HUDEP-2 (cell line): Measurements from ENCODE around the gene ERICH6B.
A peak's percentile ranks its signal among the peaks of the same experiment; 100 is the strongest.
"Not testable (repeated sequence)": the region's sequence is repeated elsewhere in the genome, so short reads cannot be mapped to it uniquely, and the experiment has no call there.

ENCODE experiments used
- DNase-seq, 76 experiments: peaks; one replicate each; lab custom pipeline; 2025; ENCODE audit not compliant: unreplicated experiment in 76 of 76; lab: John Stamatoyannopoulos, UW

The ERICH6B gene

GRCh38 chr13:45615501-45616101 is at the start of gene ERICH6B:
Gene ERICH6B (minus strand): TSS chr13:45615739. CDS start chr13:45597005, 18,734 bp downstream.
- DNase-seq: no peak

DNA sequence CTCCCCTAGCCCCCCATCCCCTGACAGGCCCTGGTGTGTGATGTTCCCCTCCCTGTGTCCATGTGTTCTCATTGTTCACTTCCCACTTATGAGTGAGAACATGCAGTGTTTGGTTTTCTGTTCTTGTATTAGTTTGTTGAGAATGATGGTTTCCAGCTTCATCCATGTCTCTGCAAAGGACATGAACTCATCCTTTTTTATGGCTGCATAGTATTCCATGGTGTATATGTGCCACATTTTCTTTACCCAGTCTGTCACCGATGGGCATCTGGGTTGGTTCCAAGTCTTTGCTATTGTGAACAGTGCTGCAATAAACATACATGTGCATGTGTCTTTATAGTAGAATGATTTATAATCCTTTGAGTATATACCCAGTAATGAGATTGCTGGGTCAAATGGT is 47.4 kb upstream of the ERICH6B start:
- DNase-seq: not testable (repeated sequence)

- DNase-seq: no peak
Measured at GRCh38 chr13:45662162-45662561, 46.6 kb upstream of the ERICH6B start.

DNA sequence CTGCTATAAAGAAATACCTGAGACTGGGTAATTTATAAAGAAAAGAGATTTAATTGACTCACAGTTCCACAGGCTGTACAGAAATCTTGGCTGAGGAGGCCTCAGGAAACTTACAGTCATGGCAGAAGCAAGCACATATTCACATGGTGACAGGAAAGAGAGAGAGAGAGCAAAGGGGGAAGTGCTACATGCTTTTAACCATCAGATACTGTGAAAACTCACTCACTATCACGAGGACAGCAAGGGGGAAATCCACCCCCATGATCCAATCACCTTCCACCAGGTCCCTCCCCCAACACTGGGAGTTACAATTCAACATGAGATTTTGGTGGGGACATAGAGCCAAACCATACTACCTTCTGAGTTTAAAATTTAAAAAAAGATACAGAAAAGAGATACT is 44.9 kb upstream of the ERICH6B start:
- peak in 1 of 76 experiments; percentile 1 for DNase-seq

DNA sequence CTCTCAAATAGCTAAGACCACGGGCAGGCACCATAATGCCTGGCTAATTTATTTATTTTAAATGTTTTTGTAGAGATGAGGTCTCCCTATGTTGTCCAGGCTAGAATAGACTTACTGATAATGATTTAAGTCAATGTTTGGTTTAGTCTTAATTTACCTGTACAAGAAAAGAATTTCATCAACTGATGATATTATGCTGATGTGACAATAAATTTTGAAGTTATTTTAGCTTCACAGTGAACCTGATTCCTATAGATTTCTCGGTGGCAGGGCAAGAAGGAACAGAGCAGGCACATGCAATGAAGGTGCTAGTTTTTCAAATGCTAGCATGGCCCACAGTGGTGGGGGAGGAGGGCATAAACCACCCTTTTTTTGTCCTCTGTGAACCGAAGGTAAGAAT is 44.0 kb upstream of the ERICH6B start:
- DNase-seq: no peak

DNA sequence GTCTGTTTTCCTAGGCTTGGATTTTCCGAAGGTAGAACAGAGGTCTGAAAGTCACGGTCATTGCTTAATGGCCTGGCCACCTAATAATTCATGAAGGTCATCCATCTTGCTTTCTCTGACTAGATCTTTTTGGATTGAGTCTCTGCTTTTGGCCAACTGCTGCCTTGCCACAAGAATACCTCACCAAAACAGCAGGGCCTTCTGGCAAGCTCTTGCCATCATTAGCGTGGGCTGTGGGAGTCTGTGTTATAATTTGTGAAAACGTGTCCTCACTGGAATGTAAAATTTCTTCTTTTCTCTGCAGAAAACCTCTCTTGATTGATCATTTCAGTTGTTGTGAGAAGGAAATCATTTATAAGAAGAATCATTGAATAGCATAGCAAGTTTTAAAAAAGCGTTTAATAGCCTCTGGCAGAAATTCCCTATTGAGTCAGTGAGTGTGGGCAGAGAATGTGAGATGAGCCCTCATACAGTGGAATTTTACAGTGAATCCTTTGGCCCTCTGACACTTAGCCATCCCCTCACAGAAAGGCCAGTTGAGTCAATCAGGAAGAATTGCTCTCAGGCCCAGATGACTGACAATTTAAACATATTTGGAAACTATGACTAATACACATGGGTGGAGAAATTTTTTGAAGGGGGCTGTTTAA is 43.2 kb upstream of the ERICH6B start:
- no peak for DNase-seq

DNA sequence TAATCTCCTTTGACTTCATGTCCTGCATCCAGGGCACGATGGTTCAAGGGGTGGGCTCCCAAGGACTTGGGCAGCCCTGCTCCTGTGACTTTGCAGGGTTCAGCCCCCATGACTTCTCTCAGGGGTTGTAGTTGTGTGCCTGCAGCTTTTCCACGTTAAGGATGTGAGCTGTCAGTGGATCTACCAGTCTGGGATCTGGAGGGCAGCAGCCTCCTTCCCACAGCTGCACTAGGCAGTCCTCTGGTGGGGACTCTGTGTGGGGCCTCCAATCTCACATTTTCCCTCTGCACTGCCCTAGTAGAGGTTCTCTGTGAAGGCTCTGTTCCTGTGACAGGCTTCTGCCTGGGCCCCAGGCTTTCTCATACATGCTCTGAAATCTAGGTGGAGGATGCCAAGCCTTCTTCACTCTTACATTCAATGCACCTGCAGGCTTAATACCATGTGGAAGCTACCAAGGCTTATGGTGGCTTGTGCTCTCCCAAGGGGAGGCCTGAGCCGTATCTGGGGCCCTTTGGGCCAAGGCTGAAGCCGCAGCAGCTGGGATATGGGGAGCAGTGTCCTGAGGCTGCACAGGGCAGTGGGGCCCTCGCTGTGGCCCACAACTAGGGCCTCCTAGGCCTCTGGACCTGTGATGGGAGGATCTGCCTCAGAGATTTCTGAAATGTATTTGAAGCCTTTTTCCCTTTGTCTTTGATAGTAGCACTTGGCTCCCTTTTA is 39.3 kb upstream of the ERICH6B start:
- no peak for DNase-seq

- DNase-seq: not testable (repeated sequence)
Measured at GRCh38 chr13:45645263-45645662, 29.7 kb upstream of the ERICH6B start.

GRCh38 chr13:45642159-45642558 is 26.6 kb upstream of the ERICH6B start:
- DNase-seq: not testable (repeated sequence)

- DNase-seq: not testable (repeated sequence)
Measured at GRCh38 chr13:45635291-45635690, 19.8 kb upstream of the ERICH6B start.

DNA sequence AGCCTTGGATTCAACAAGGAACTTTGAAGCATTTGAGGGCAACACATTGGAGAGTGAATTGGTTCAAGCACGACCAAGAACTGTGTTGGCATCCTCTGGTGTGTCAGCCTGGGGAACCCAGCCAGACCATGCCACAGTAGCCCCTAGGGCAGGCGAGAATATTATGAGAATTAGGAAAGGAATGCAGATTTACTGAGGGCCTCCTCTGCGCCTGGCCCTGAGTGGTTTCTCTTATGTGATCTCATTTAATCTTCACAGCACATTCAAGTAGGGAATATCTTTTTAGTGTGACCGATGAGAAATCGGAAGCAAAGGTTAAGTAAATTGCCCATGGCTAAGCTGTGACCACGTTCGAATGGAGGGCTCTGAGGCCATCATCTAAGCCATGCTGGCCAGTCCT is 15.3 kb upstream of the ERICH6B start:
- DNase-seq: no peak

DNA sequence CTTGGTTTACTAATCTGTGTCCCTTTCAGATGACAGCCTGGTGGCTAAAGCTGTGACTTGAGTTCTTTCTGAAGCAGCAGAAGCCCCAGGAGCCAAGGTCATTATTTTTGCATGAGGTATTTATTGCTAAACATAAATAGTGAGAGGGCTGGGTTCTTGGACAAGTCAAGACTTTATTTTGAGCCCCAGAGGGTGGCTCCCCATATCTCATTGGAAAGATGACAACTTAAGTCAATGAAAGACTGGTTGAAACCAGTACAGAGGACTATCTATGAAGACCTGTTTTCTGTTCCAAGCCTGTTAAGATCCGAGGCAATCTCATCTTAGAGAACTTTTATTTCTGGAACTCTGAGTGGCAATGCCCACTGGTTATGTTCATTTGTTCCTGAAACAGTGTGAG is 14.4 kb upstream of the ERICH6B start:
- no peak for DNase-seq

- no peak for DNase-seq
Measured at GRCh38 chr13:45628094-45628493, 12.6 kb upstream of the ERICH6B start.

GRCh38 chr13:45627656-45628055 is 12.1 kb upstream of the ERICH6B start:
- DNase-seq: no peak

- DNase-seq: no peak
Measured at GRCh38 chr13:45626731-45627374, 11.3 kb upstream of the ERICH6B start.

- DNase-seq: peak in 7 of 76 experiments; percentile 1 to 9 (median 6)
Measured at GRCh38 chr13:45623516-45624090, 8.1 kb upstream of the ERICH6B start.

- DNase-seq: no peak
Measured at GRCh38 chr13:45621950-45622349, 6.4 kb upstream of the ERICH6B start.

- DNase-seq: no peak
Measured at GRCh38 chr13:45607931-45608330, 7.6 kb downstream of the ERICH6B start.

DNA sequence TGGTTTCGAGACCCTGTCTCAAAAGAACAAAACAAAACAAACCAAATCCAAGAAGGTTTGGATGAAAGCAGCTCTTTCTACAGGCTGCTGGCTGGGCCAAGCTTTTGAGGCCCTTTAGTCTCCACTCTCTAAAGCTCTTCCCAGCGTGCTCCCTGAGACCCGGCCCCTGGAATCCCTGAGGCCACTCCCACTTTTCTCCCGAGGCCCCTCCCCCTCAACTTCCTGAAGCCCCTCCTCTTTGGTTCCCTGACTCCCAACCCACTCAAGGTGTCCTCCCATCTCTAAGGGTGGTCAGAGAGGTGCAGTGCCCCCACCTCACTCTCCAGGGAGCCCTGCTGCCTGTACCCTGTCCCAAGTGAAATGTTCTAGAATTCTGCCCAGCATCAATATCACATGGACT is 10.6 kb downstream of the ERICH6B start:
- DNase-seq: no peak

GRCh38 chr13:45603338-45603737 is 12.2 kb downstream of the ERICH6B start:
- DNase-seq: no peak
